GM19351 (cell line): ENCODE data around the gene MACROD1.
A peak's percentile ranks its signal among the peaks of the same experiment; 100 is the strongest.

Source experiments
- ATAC-seq: cut with Tn5 transposase; IDR thresholded peaks from one replicate; pipeline ENCODE4 v1.9.1; 2021; ENCODE audit warnings: mild to moderate bottlenecking, moderate library complexity; ENCODE audit not compliant: unreplicated experiment

Gene MACROD1

GRCh38 chr11:64152841-64153691, 12.8 kb downstream of the MACROD1 start:
- ATAC-seq, result peak; percentile 44

DNA sequence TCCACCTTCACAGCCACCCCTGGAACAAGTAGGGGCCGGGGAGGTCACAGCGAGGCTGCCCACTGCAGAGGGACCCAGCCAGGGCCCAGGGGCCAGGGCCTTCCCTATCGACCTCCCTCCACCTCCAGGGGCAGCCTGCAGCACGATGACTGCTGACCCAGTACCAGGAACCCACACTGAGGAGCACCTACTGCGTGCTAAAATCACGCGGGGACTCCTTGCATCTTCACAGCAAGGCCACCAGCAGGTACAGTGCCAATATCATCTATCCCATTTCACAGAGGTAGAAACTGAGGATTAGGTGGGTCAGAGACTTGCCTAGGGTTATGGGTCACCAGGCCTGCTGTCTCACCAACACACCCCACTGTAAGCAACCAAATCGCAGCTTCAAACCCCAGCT, 14.6 kb downstream of the MACROD1 start:
- ATAC-seq, result no peak

DNA sequence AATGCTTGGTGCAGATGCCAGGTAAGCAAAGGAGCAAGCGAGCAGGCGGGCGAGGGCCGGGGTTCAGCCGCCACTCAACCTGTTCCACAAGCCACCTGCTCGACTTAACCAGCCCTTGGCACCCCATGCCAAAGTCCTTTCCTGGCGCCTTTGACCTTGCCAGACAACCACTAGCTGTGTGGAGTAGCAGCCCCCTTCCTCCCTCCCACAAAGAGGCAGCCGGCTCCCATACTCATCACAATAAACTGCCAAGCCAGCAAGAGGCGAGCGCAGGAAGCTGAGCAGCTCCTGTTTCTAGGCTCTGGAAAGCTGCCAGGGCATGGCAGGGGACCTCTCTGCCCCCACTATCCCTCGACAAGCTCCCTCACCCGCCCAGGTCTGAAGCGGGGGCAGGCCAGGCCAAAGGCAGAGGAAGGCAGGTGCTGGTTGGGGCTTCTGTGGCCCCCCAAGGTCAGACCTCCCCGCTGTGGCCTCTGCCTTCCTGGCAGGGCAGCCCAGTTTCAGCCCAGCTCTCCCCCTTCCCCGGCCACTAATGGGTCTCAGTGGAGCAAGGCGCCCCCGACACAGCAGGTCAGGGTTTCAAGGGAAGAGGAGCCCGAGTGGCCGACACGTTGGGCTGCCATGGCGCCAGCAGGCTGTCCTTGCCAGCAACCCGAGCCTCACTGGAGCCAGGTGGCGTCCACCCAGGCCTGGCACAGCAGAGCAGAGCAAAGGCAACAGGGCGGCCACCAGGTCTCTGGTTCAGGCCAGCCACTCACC, 15.3 kb downstream of the MACROD1 start:
- no peak for ATAC-seq

GRCh38 chr11:64150051-64150450, 15.9 kb downstream of the MACROD1 start:
- no peak for ATAC-seq

DNA sequence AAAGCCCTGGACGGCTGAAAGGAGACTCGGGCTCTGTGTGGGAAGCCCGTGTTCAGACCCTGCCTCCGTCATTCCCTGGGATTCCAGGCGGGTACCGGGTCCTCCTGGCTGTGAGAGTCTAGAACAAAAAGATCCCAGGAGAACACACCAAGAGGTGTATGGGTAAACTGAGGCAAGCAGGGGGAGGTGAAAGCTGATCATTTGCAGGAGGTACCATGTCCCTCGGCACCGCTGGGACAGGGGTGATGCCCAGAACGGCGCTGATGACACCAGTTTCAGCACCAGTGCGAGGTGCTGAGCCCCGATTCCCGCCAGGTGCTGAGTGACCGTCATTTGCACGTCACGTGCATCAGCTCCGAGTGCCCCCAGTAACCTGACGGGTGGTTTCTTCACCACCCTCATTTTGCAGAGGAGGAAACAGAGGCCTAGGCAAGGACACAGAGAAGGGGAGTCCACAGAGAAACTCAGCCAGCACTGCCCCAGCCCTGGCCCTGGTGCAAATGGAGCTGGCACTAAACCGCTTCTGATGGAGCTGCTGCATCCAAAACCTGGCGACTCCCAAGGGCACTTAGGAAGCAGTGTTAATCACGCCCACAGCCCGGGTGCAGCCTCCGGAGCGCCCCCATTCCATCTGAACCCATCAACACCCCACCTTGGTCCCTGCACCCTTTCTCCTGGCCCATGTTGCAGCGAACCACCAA, 16.8 kb downstream of the MACROD1 start:
- ATAC-seq, result no peak

DNA sequence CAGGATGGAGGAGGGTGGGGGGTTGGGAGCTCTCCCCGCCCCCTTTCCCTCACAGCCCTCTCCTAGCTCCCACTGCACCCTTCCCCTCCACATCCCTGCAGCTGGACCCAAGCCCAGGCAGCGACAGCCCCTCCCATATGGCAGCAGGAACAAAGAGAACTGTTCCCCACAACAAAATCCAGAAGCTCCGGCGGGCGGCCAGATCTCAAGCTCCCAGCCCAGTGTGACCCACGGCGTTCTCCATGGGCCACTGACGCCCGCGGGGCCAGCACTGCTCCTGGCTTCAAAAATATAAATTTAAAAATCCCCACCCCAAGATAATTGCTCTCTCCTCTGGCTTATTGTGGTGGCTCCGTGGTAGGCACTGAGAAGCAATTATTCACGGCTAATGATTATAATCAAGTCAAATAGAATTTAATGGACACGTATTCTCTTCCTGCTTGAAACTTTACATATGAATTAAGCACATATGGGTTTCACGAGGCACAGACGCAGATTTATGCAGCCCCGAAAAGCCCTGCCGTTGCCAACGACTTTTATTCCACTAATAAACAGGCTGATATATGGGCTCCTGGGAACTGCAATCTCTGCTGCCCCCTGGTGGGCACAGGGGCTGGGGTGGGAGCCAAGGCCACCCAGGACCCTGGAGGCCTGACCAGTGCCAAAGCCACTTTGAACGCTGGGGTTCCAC, 17.5 kb downstream of the MACROD1 start:
- ATAC-seq, result no peak

- no peak for ATAC-seq
These were observed 19.6 kb downstream of the MACROD1 start for GRCh38 chr11:64146036-64146955.

GRCh38 chr11:64144587-64145472, 21.1 kb downstream of the MACROD1 start:
- no peak for ATAC-seq

GRCh38 chr11:64141081-64141783, 24.7 kb downstream of the MACROD1 start:
- no peak for ATAC-seq

DNA sequence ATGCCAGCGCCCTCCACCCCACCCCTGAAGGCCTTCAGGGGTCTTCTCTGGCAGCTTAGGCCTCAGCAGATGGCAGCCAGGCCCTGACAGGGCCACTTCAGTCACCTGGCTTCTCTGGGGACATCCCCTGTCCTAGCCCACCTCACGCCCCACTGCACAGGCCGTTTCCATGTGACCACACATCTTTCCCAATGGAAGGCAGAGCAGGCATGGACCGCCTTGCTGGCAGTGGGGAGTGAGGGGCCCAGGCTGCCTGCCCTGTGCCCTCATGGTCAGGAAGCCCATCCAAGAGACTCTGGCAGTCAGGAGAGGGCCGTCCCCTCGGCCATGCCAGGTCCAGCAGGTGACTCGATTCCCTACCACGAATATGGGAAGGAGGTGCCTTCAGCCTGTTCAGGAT, 25.8 kb downstream of the MACROD1 start:
- ATAC-seq, result no peak

DNA sequence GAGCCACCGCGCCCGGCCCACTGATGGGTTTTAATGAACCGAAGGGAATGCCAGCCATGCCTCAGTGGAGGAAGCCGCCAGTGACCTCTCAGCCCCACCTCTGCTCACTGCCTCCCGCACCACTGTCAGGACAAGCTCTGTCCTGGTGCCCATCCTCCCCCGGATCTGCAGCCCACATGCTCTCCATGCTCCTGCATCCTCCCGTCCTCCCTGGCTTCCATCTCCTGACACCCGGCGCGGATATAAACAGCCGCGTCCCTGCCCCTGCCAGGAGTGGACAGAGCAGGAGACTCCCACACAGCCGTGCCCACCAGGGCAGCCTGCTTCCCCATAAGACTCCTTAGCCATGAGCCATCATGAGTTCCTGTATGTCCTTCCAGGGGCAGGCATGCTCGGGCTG, 26.9 kb downstream of the MACROD1 start:
- ATAC-seq, result no peak

GRCh38 chr11:64138398-64138797, 27.5 kb downstream of the MACROD1 start:
- ATAC-seq, result no peak

DNA sequence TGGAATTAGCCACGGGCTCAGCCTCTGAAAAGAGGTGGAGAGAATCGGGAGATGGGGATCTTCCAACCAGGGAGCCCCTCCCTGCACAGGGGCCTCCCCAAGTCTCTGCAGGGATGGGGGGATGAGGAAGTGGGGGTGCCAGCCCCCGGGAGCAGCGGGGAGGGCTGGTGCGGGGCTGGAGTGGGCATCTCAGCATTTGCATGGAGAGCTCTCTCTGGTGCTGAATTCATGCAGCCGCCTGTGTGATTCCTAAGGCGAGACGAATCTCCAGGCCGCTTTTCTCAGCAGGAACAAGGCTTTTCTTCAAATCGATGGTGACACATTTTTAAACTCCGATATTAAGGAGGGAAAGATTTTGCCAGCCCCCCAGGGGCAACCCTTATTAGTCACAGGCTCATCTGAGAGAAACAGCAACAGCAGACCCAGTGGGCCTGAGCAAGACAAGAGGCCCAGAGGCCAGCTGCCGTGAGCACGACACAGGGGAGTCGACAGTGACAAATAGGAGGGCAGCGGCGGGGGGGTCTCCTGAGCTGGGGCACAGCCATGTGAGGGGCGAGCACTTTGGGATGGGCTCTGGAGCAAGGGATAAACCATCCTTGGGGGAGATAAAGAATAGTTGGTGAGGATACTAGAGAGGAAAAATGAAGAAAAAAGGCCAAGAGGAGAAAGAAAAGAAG, 29.0 kb downstream of the MACROD1 start:
- ATAC-seq, result no peak

GRCh38 chr11:64135711-64136110, 30.2 kb downstream of the MACROD1 start:
- no peak for ATAC-seq

DNA sequence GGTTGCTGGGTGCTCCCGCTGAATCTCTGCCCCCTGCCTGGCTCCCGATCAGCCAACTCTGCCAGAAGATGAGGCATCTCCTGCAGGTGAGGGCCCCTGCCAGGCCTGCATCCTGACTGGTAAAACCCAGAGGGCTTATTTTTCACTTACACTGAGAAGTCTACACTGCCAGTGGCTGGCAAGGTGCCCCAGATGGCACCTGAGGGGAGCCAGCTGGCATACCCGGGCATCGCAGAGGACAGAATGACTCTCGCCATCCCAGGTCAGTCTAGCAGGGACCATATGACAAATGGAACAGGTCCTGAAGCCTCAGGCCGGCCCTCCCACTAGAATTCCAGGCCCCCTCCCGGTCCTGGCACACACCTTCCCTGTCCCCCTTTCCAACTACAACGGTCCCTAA, 30.9 kb downstream of the MACROD1 start:
- no peak for ATAC-seq

DNA sequence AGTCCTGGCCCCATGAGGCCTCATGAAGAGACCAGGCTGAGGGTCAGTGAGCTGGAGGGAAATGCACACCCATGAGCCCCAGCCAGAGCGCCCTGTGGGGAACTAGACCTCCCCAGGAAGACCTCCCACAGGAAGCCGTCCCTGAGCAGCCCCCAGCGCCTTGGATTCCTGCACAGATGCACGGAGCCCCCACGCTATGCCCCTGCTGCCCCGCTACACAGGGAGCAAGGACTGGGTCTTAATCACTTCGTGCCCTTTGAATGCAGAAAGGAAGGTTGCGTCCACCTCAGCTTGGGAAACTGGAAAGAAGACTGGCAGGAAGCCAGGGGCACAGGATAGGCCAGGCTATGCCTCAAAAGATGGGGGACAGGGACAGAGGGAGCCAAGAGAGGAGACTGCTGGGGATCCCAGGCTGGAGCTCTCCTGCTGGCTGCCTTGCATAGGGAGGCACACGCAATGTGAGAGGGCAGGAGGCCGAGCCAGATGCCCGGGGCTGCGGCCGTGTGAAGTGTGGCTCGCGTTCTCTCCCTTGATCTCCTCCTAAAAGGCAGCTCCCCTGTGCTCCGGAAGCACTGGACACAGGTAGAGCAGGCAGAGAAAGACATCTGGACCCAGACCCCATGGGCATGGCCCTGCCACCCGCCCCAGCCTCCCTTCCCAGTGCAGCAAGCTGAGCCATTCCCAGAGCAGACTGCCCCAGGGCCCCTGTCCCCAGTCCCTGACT, 32.8 kb downstream of the MACROD1 start:
- ATAC-seq, result no peak

DNA sequence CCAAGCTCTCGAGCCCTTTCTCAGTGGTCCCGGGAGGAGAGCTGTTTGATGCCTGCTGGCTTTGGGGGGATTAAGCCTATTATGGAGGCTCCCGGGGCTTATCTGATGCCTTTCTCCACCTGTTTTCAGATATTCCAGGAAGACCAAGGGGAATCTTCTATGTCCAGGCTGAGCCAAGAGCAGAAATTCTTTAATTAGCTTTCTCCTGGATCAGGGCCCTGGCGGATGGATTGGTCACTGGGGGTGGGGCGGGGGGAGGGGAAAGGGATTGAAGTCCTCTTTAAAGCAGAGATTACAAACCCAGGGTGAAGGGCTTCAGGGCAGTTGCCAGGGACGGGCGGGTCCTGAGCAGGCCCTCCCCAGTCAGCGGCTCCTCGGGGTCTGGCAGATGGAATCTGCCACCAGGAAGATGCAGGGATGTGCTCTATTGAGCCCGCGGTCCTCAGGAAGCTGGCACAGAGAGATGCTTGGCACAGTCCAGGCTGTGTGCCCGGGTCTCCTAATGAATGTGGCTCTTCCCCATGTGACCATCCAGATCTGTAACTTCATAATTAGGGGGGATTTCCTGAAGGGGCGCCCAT, 33.6 kb downstream of the MACROD1 start:
- no peak for ATAC-seq
